Endothelial cell of umbilical vein (primary cell): ENCODE results near the gene HYAL1. TPM values are rescaled to one million over a fixed set of nuclear protein-coding genes. Genes with fewer than 3 reads are reported as not detected.

Source experiments
- BruUV-seq: library from RNA; stranded (reverse); fragments of 400-500 nt; replicated peaks from 2 replicates; lab custom pipeline; 2021; lab: Mats Ljungman, UMichigan
- CTCF ChIA-PET: fragments of 300-600, 350-600 bp; sonication (Branson Sonifier 250); formaldehyde crosslinking; loops from one replicate; lab custom pipeline; 2021; ENCODE audit warnings: antibody characterized with exemption, inconsistent platforms; lab: Charles Lee
- POLR2A ChIA-PET: fragments of 300-600, 350-600 bp; sonication (Branson Sonifier 250); formaldehyde crosslinking; loops from one replicate; lab custom pipeline; 2021; ENCODE audit warnings: antibody characterized with exemption, inconsistent platforms; lab: Charles Lee
- DNase-seq: peaks from one replicate; pipeline ENCODE4 v3.0.0-alpha.2; 2011; ENCODE audit warnings: low read depth, low spot score
- FAIRE-seq: peaks from 2 replicates; lab custom pipeline; 2011; peaks lifted over from hg19 to GRCh38; lab: Jason Lieb, UNC
- H2AFZ ChIP-seq: 2 replicates; pipeline ENCODE4 v1.6.0; 2012; ENCODE audit warnings: low read depth, low read length, control low read depth, inconsistent platforms
- H3K27ac ChIP-seq: 2 replicates; pipeline ENCODE4 v1.5.1; 2011; ENCODE audit warnings: low read depth, mild to moderate bottlenecking, control low read depth, low read length, moderate library complexity; ENCODE audit not compliant: insufficient read depth
- H3K27me3 ChIP-seq, 2 experiments: 2 replicates each; pipeline versions ENCODE4 v1.6.0 to v1.6.1; 2011; ENCODE audit warnings: low read length in 2 of 2, mixed read lengths in 1 of 2; ENCODE audit not compliant: control insufficient read depth in 2 of 2, insufficient read depth in 2 of 2
- H3K36me3 ChIP-seq, 2 experiments: 2 replicates in 1 of 2; 3 replicates in 1 of 2; pipeline ENCODE4 v1.5.1; 2011; ENCODE audit warnings: low read length in 2 of 2, mild to moderate bottlenecking in 1 of 2, moderate library complexity in 1 of 2; ENCODE audit not compliant: control insufficient read depth in 2 of 2, insufficient read depth in 2 of 2; ENCODE audit errors: extremely low read depth in 1 of 2
- H3K4me1 ChIP-seq: 3 replicates; pipeline ENCODE4 v1.5.1; 2011; ENCODE audit warnings: mild to moderate bottlenecking, low read length; ENCODE audit not compliant: control insufficient read depth, insufficient read depth; ENCODE audit errors: extremely low read depth
- H3K4me2 ChIP-seq: 2 replicates; pipeline ENCODE4 v1.6.1; 2011; ENCODE audit warnings: low read length, control low read depth, mixed read lengths; ENCODE audit not compliant: insufficient read depth
- H3K4me3 ChIP-seq, 3 experiments: fragments of 200-600 bp in 1 of 3; sonication (generic), shearing (Covaris generic) in 1 of 3; replicated peaks in 1 of 3; 2 replicates each; pipeline ENCODE4 v1.5.1; 2011 to 2016; ENCODE audit warnings: control low read depth in 3 of 3, low read length in 3 of 3, mild to moderate bottlenecking in 2 of 3, inconsistent platforms in 1 of 3, low read depth in 1 of 3, moderate library complexity in 1 of 3; ENCODE audit not compliant: insufficient read depth in 1 of 3
- H3K79me2 ChIP-seq: 2 replicates; pipeline ENCODE4 v1.6.0; 2012; ENCODE audit warnings: low read length, inconsistent platforms; ENCODE audit not compliant: control insufficient read depth, insufficient read depth
- H3K9ac ChIP-seq: replicated peaks from 2 replicates; pipeline ENCODE3; 2011; ENCODE audit warnings: low read length, control low read depth; ENCODE audit not compliant: insufficient read depth; ENCODE audit errors: extremely low read depth
- H3K9me1 ChIP-seq: replicated peaks from 3 replicates; pipeline ENCODE4 v1.6.0; 2011; ENCODE audit warnings: mild to moderate bottlenecking, low read length; ENCODE audit not compliant: control insufficient read depth, insufficient read depth; ENCODE audit errors: extremely low read depth
- H3K9me3 ChIP-seq: replicated peaks from 2 replicates; pipeline ENCODE4 v1.5.1; 2012; ENCODE audit warnings: low read length, inconsistent platforms; ENCODE audit not compliant: control insufficient read depth, insufficient read depth
- H4K20me1 ChIP-seq: replicated peaks from 2 replicates; pipeline ENCODE3; 2011; ENCODE audit warnings: mild to moderate bottlenecking, low read length; ENCODE audit not compliant: control insufficient read depth, insufficient read depth; ENCODE audit errors: extremely low read depth
- EZH2 ChIP-seq: IDR thresholded peaks from 2 replicates; pipeline ENCODE4 v1.6.1; 2012; ENCODE audit warnings: borderline replicate concordance, low read depth, mild to moderate bottlenecking, moderate library complexity, low read length, inconsistent platforms; ENCODE audit not compliant: severe bottlenecking
- FOS ChIP-seq: IDR thresholded peaks from 2 replicates; pipeline ENCODE4 v1.6.1; 2011; ENCODE audit warnings: mild to moderate bottlenecking, low read length, moderate library complexity, borderline replicate concordance; ENCODE audit not compliant: insufficient read depth
- GATA2 ChIP-seq: IDR thresholded peaks from 2 replicates; pipeline ENCODE4 v1.7.0; 2011; ENCODE audit warnings: low read depth, mild to moderate bottlenecking, moderate library complexity, mixed read lengths, low read length; ENCODE audit not compliant: insufficient read length, insufficient read depth
- JUN ChIP-seq: IDR thresholded peaks from 2 replicates; pipeline ENCODE4 v1.6.1; 2011; ENCODE audit warnings: borderline replicate concordance, low read depth; ENCODE audit not compliant: insufficient read length, insufficient read depth
- MAX ChIP-seq: IDR thresholded peaks from 2 replicates; pipeline ENCODE4 v1.6.1; 2011; ENCODE audit not compliant: insufficient read depth, insufficient read length
- MYC ChIP-seq: IDR thresholded peaks from one replicate; pipeline ENCODE4 v1.6.1; 2011; ENCODE audit warnings: mild to moderate bottlenecking, low read depth, low read length
- POLR2A ChIP-seq: IDR thresholded peaks from 2 replicates; pipeline ENCODE4 v1.6.1; 2012; ENCODE audit warnings: low read depth, mild to moderate bottlenecking, control low read depth, low read length
- POLR2AphosphoS5 ChIP-seq: IDR thresholded peaks from 2 replicates; pipeline ENCODE4 v1.6.1; 2012; ENCODE audit warnings: low read depth, mild to moderate bottlenecking, control low read depth, low read length, moderate library complexity; ENCODE audit not compliant: insufficient read depth
- dilution Hi-C: fragments of 300-500 bp; cut with MboI; formaldehyde crosslinking; loops from one replicate; pipeline ENCODE4 v1.15.0; 2019; ENCODE audit warnings: low sequenced_read_pairs; ENCODE audit not compliant: extremely low pct_ligation_motif_present
- intact Hi-C: fragments of 100-400 bp; cut with micrococcal nuclease; formaldehyde crosslinking; loops from one replicate; pipeline ENCODE4 v1.10.0; 2022
- polyA plus RNA-seq, 4 experiments: library from polyadenylated mRNA; depleted of rRNA in 3 of 4; stranded (reverse) in 3 of 4; unstranded in 1 of 4; fragments of >200 nt; gene quantifications; 2 replicates each; pipeline versions ENCODE4 v1.2.1 to v1.2.3, GENCODE V29; 2011 to 2012; ENCODE audit warnings: missing spikeins in 1 of 4
- total RNA-seq: library from RNA; stranded (reverse); gene quantifications from 2 replicates; pipeline ENCODE4 v1.2.3, GENCODE V29; 2021
- TF ChIP-seq, protein P1 (sequence below), 2 donors: IDR thresholded peaks; 1 replicate in 1 of 2; 2 replicates in 1 of 2; pipeline ENCODE4 v1.5.1; 2011; ENCODE audit warnings: low read length in 2 of 2, mild to moderate bottlenecking in 2 of 2, moderate library complexity in 2 of 2, control low read depth in 1 of 2, inconsistent platforms in 1 of 2, low read depth in 1 of 2; ENCODE audit not compliant: insufficient read depth in 1 of 2; ENCODE audit errors: extremely low read depth in 1 of 2

The HYAL1 gene
- total and polyA plus RNA-seq, 2 donors (not counting 3 experiments of a cell fraction or from before 2014, with no cell fraction given), result 2.2 to 3.3 TPM

GRCh38 chr3:50296721-50297383 lies 6.5 kb downstream of the HYAL1 start:
- DNase-seq, result no peak
- no peak for FAIRE-seq

More at GRCh38 chr3:50296721-50297383, 6.5 kb downstream of the HYAL1 start:
- no peaks in the 10 kb centered on the region for H3K9me1 ChIP-seq
- no peak for TF ChIP-seq EZH2
- no peak for TF ChIP-seq GATA2
- no peak for TF ChIP-seq MYC
- no peak for TF ChIP-seq MAX
- TF ChIP-seq POLR2A, result no peak
- no peak for TF ChIP-seq JUN
- no peak for TF ChIP-seq POLR2AphosphoS5
- no peak for TF ChIP-seq FOS
- TF ChIP-seq, protein P1, sequence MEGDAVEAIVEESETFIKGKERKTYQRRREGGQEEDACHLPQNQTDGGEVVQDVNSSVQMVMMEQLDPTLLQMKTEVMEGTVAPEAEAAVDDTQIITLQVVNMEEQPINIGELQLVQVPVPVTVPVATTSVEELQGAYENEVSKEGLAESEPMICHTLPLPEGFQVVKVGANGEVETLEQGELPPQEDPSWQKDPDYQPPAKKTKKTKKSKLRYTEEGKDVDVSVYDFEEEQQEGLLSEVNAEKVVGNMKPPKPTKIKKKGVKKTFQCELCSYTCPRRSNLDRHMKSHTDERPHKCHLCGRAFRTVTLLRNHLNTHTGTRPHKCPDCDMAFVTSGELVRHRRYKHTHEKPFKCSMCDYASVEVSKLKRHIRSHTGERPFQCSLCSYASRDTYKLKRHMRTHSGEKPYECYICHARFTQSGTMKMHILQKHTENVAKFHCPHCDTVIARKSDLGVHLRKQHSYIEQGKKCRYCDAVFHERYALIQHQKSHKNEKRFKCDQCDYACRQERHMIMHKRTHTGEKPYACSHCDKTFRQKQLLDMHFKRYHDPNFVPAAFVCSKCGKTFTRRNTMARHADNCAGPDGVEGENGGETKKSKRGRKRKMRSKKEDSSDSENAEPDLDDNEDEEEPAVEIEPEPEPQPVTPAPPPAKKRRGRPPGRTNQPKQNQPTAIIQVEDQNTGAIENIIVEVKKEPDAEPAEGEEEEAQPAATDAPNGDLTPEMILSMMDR (IDR thresholded peaks at IDR 0.05; ENCODE audit: extremely low read depth in 1 of 2, insufficient read depth in 1 of 2, low read depth in 1 of 2, low read length in 2 of 2), result no peak
- H3K4me3 ChIP-seq, result no peak overlapping the region
- no peaks in the 10 kb centered on the region for H3K36me3 ChIP-seq
- no peak overlapping the region for H2AFZ ChIP-seq
- no peaks in the 10 kb centered on the region for H3K27me3 ChIP-seq
- no TSS peak for BruUV-seq
- H3K27ac ChIP-seq, result no peak overlapping the region
- peaks cover 25% of the 10 kb centered on the region for H3K4me1 ChIP-seq
- CTCF ChIA-PET, result no interaction called here
- no peaks in the 10 kb centered on the region for H4K20me1 ChIP-seq
- H3K79me2 ChIP-seq, result peaks cover 3% of the 10 kb centered on the region
- intact Hi-C loops, result no loop called here
- no peaks in the 10 kb centered on the region for H3K9me3 ChIP-seq
- dilution Hi-C loops, result no loop called here
- POLR2A ChIA-PET, result no interaction called here
- no peak overlapping the region for H3K9ac ChIP-seq
- no peak overlapping the region for H3K4me2 ChIP-seq
